K562 (cell line): ENCODE results near the gene CDK11B. TPM values are rescaled to one million over a fixed set of nuclear protein-coding genes. Genes with fewer than 3 reads are reported as not detected.
A peak's percentile ranks its signal among the peaks of the same experiment; 100 is the strongest.

Source experiments
- ATAC-seq: fragments of 200-7000 bp; cut with Tn5 transposase; 3 replicates; pipeline ENCODE4 v1.9.1; 2020; ENCODE audit warnings: moderate library complexity
- BruUV-seq: library from RNA; stranded (reverse); fragments of 400-500 nt; replicated peaks from 2 replicates; lab custom pipeline; 2021; lab: Mats Ljungman, UMichigan
- CTCF ChIA-PET: fragments of 300-600 bp; formaldehyde crosslinking; extraction: SDS; loops from one replicate; lab custom pipeline; 2021; ENCODE audit warnings: low intra/inter-chr PET ratio; lab: Yijun Ruan, JAX
- POLR2A ChIA-PET: fragments of 300-600, 350-650 bp; sonication (Branson Sonifier 250); formaldehyde crosslinking; extraction: SDS; loops from one replicate; lab custom pipeline; 2021; ENCODE audit warnings: antibody characterized with exemption, inconsistent platforms; lab: Yijun Ruan, JAX
- DNase-seq, 4 experiments: peaks; one replicate each; pipeline versions ENCODE4 v3.0.0 to v3.0.0-alpha.2; 2011 to 2018; ENCODE audit warnings: low spot score in 3 of 4, mixed read lengths in 3 of 4; ENCODE audit errors: extremely low read depth in 1 of 4
- FAIRE-seq: peaks from 2 replicates; lab custom pipeline; 2011; peaks lifted over from hg19 to GRCh38; lab: Jason Lieb, UNC
- H2AFZ ChIP-seq: 2 replicates; pipeline ENCODE4 v1.6.0; 2011; ENCODE audit warnings: low read depth, low read length, control low read depth, inconsistent platforms
- H3K27ac ChIP-seq: fragments of 200-600 bp; 3 replicates; pipeline ENCODE4 v1.8.0; 2011; ENCODE audit warnings: low read depth, mild to moderate bottlenecking, control low read depth, inconsistent platforms, low read length, moderate library complexity, mixed read lengths; ENCODE audit errors: extremely low read depth
- H3K27me3 ChIP-seq, 2 experiments: fragments of 300-600 bp in 1 of 2; 2 replicates in 1 of 2; 3 replicates in 1 of 2; pipeline versions ENCODE4 v1.6.0 to v1.8.0; 2011; ENCODE audit warnings: inconsistent platforms in 2 of 2, low read length in 2 of 2, mild to moderate bottlenecking in 1 of 2, mixed read lengths in 1 of 2, moderate library complexity in 1 of 2; ENCODE audit not compliant: control insufficient read depth in 2 of 2, insufficient read depth in 2 of 2
- H3K36me3 ChIP-seq: fragments of 300-600 bp; 3 replicates; pipeline ENCODE4 v1.8.0; 2011; ENCODE audit warnings: mild to moderate bottlenecking, low read length, inconsistent platforms; ENCODE audit not compliant: control insufficient read depth, insufficient read depth
- H3K4me1 ChIP-seq, 2 experiments: fragments of 200-600 bp in 1 of 2; replicated peaks in 1 of 2; 2 replicates in 1 of 2; 3 replicates in 1 of 2; pipeline versions ENCODE4 v1.5.1 to v1.8.0; 2011; ENCODE audit warnings: inconsistent platforms in 2 of 2, low read length in 2 of 2, mild to moderate bottlenecking in 1 of 2, mixed read lengths in 1 of 2, moderate library complexity in 1 of 2; ENCODE audit not compliant: control insufficient read depth in 2 of 2, insufficient read depth in 2 of 2
- H3K4me2 ChIP-seq: 2 replicates; pipeline ENCODE4 v1.6.1; 2011; ENCODE audit warnings: low read length, control low read depth, inconsistent platforms, mixed read lengths; ENCODE audit not compliant: insufficient read depth
- H3K4me3 ChIP-seq: fragments of 200-600 bp; sonication (generic), shearing (Covaris generic); 2 replicates; pipeline ENCODE4 v1.5.1; 2016; ENCODE audit warnings: control low read depth, inconsistent platforms
- H3K79me2 ChIP-seq: fragments of 200-600 bp; 3 replicates; pipeline ENCODE4 v1.8.0; 2011; ENCODE audit warnings: low read length, inconsistent platforms; ENCODE audit not compliant: control insufficient read depth, insufficient read depth
- H3K9ac ChIP-seq, 2 experiments: 2 replicates each; pipeline versions ENCODE4 v1.6.0 to v1.6.1; 2011; ENCODE audit warnings: low read depth in 2 of 2, low read length in 2 of 2, control low read depth in 1 of 2, inconsistent platforms in 1 of 2, mild to moderate bottlenecking in 1 of 2, mixed read lengths in 1 of 2; ENCODE audit not compliant: insufficient read depth in 1 of 2
- H3K9me1 ChIP-seq: one replicate; pipeline ENCODE4 v1.6.0; 2011; ENCODE audit warnings: inconsistent platforms, mild to moderate bottlenecking, low read length, moderate library complexity; ENCODE audit not compliant: control insufficient read depth, insufficient read depth
- H3K9me3 ChIP-seq: replicated peaks from 2 replicates; pipeline ENCODE4 v1.5.1; 2011; ENCODE audit warnings: low read depth, low read length, inconsistent platforms; ENCODE audit not compliant: control insufficient read depth, insufficient read depth
- H4K20me1 ChIP-seq: replicated peaks from 2 replicates; pipeline ENCODE4 v1.6.1; 2011; ENCODE audit warnings: low read length, inconsistent platforms, mixed read lengths; ENCODE audit not compliant: control insufficient read depth, insufficient read depth
- CC2D1A ChIP-seq: fragments of 450-650 bp; IDR thresholded peaks from 2 replicates; pipeline ENCODE4 v1.6.1; 2017; ENCODE audit warnings: mild to moderate bottlenecking
- CGGBP1 ChIP-seq: fragments of 250-450 bp; sonication (Bioruptor Pico); IDR thresholded peaks from 2 replicates; pipeline ENCODE4 v1.9.0; 2021; ENCODE audit warnings: mild to moderate bottlenecking
- CREB5 ChIP-seq: fragments of 250-450 bp; sonication (Bioruptor Pico); IDR thresholded peaks from 2 replicates; pipeline ENCODE4 v1.5.0; 2020; ENCODE audit warnings: mild to moderate bottlenecking
- EGR1 ChIP-seq: fragments of 450-650 bp; conservative IDR thresholded peaks from 2 replicates; pipeline ENCODE4 v1.6.1; 2017; ENCODE audit warnings: mild to moderate bottlenecking
- HNRNPH1 ChIP-seq: fragments of 200-400 bp; formaldehyde crosslinking; optimal IDR thresholded peaks from 2 replicates; pipeline ENCODE3; 2017; ENCODE audit warnings: low read depth, mild to moderate bottlenecking, low read length, moderate library complexity
- POLR2A ChIP-seq: fragments of 450-650 bp; conservative IDR thresholded peaks from 2 replicates; pipeline ENCODE4 v1.6.1; 2016
- PTTG1 ChIP-seq: fragments of 450-650 bp; IDR thresholded peaks from 2 replicates; pipeline ENCODE4 v1.6.1; 2016; ENCODE audit warnings: low read depth, mild to moderate bottlenecking, missing genetic modification characterization, missing compliant biosample characterization
- TFAP4 ChIP-seq: sonication (generic); formaldehyde crosslinking; IDR thresholded peaks from 2 replicates; pipeline ENCODE4 v1.8.0; 2022; ENCODE audit warnings: missing genetic modification reagents, mild to moderate bottlenecking, moderate library complexity, borderline replicate concordance
- ZNF592 ChIP-seq: fragments of 450-650 bp; IDR thresholded peaks from 2 replicates; pipeline ENCODE4 v1.6.1; 2017; ENCODE audit warnings: antibody characterized with exemption, mild to moderate bottlenecking
- ZNF77 ChIP-seq: fragments of 250-450 bp; sonication (Bioruptor Pico); IDR thresholded peaks from 2 replicates; pipeline ENCODE4 v1.5.0; 2020
- ZNF785 ChIP-seq: fragments of 250-450 bp; sonication (Bioruptor Pico); IDR thresholded peaks from 2 replicates; pipeline ENCODE4 v1.4.0; 2020; ENCODE audit warnings: mild to moderate bottlenecking
- WGBS: fragments of 100-300 bp; shearing (Covaris generic); methylation state at CpG from one replicate; pipeline ENCODE4 v1.1.6; 2016; ENCODE audit warnings: low coverage, mixed read lengths; ENCODE audit not compliant: insufficient coverage; ENCODE audit errors: missing lambda C conversion rate; 5-methylcytosine and 5-hydroxymethylcytosine counted together
- in situ Hi-C: fragments of 300-500 bp; cut with MboI; formaldehyde crosslinking; loops from 4 replicates; pipeline ENCODE4 v1.15.0; 2018; ENCODE audit warnings: inconsistent platforms, mixed read lengths
- intact Hi-C: fragments of 100-400 bp; cut with micrococcal nuclease; formaldehyde crosslinking; loops from 2 replicates; pipeline ENCODE4 v1.14.2; 2022
- polyA plus RNA-seq, 8 experiments: library from polyadenylated mRNA; depleted of rRNA in 4 of 8; stranded (reverse) in 5 of 8; unstranded in 3 of 8; fragments of >200 nt; fragmentation: Nextera tagmentation in 2 of 8; fragmentation: Illumina TruSeq in 1 of 8; extraction: Ambion mirVana in 2 of 8; extraction: Trizol in 1 of 8; gene quantifications; 2 replicates each; pipeline versions ENCODE4 v1.2.1 to v1.2.3, GENCODE V29; 2011 to 2014; ENCODE audit warnings: inconsistent platforms in 1 of 8, missing spikeins in 1 of 8
- total RNA-seq, 7 experiments: library from RNA; depleted of rRNA in 6 of 7; stranded (reverse); fragments of >200 nt in 6 of 7; fragmentation: Illumina TruSeq in 2 of 7; extraction: Trizol in 2 of 7; gene quantifications; 2 replicates each; pipeline versions ENCODE4 v1.2.1 to v1.2.3, GENCODE V29; 2011 to 2021; ENCODE audit warnings: low replicate concordance in 1 of 7

Gene CDK11B
- total and polyA plus RNA-seq, 9 of the 15 experiments (the other 6 are each of a cell fraction or from before 2014, with no cell fraction given): 2.8 to 52.2 (median 19.5) TPM

GRCh38 chr1:1620433-1621139 is 38.2 kb downstream of the CDK11B start:
- ATAC-seq: no peak
- intact Hi-C loops: no loop called here
- no peak for DNase-seq
- H3K79me2 ChIP-seq: peaks cover 12% of the 10 kb centered on the region
- H3K36me3 ChIP-seq: peaks cover 9% of the 10 kb centered on the region; the same call in 2 of the 3 replicates
- H3K4me3 ChIP-seq: no peak overlapping the region
- BruUV-seq: no TSS peak
- TF ChIP-seq ZNF785 (CRISPR knock-in tag) (no peak), CREB5 (no peak), POLR2A (no peak), PTTG1 (tag) (no peak), CGGBP1 (CRISPR knock-in tag) (no peak), ZNF592 (no peak), TFAP4 (CRISPR knock-in tag) (peak; percentile 24; the same call in 1 of the 2 replicates), EGR1 (no peak), HNRNPH1 (no peak), ZNF77 (CRISPR knock-in tag) (no peak), CC2D1A (0 out of 2 replicates have a peak, but pooled peaks have one; percentile 2)
- no peak overlapping the region for H3K27ac ChIP-seq
- ChIA-PET CTCF (interaction anchor here (1.7 kb wide), 1 partner anchor 47 kb away, joined by 5 read pairs; no protein-coding TSS in a partner anchor), POLR2A (no interaction called here)
- H3K4me2 ChIP-seq: no peak overlapping the region
- peaks cover 9 to 91% of the 10 kb centered on the region in 2 experiments; a peak in 3 of 5 replicates for H3K4me1 ChIP-seq
- H3K9me3 ChIP-seq: no peaks in the 10 kb centered on the region
- no peak overlapping the region for H2AFZ ChIP-seq
- peak overlapping the region in 1 of 2 experiments; percentile 78; a peak in 2 of 4 replicates for H3K9ac ChIP-seq
- H4K20me1 ChIP-seq: peaks cover 18% of the 10 kb centered on the region; the same call in 1 of the 2 replicates
- H3K9me1 ChIP-seq: no peaks in the 10 kb centered on the region
- in situ Hi-C loops: no loop called here
- H3K27me3 ChIP-seq: no peaks in the 10 kb centered on the region
- whole genome bisulfite sequencing: 73% methylated on average over 15 of the region's 16 CpGs
- no peak for FAIRE-seq
